Peyer's patch (tissue), 4 donors: ENCODE data around the gene TM9SF4.

ENCODE experiments used
- CTCF ChIP-seq, 6 experiments: fragments of 450-650 bp in 4 of 6; fragments of 200-600 bp in 2 of 6; sonication (generic) in 1 of 6; IDR thresholded peaks; one replicate each; pipeline ENCODE4 v1.5.1; 2017 to 2019; ENCODE audit warnings: antibody characterized with exemption in 6 of 6, mild to moderate bottlenecking in 3 of 6, moderate library complexity in 1 of 6
- POLR2A ChIP-seq, 2 donors: fragments of 450-650 bp; IDR thresholded peaks; one replicate each; pipeline ENCODE4 v1.5.1; 2017; ENCODE audit warnings: antibody characterized with exemption in 2 of 2, mild to moderate bottlenecking in 2 of 2, moderate library complexity in 2 of 2

GRCh38 chr20:32157611-32158010 is 48.1 kb downstream of the TM9SF4 start:
- no peak for TF ChIP-seq CTCF (IDR thresholded peaks at IDR 0.05)
- no peak for TF ChIP-seq POLR2A (IDR thresholded peaks at IDR 0.05)
